Common myeloid progenitor, CD34-positive (primary cell): Measurements from ENCODE around the gene PLEKHG2.

ENCODE experiments used
- CTCF ChIA-PET: fragments of 350-600 bp; sonication (Branson Sonifier 250); formaldehyde crosslinking; loops from one replicate; lab custom pipeline; 2021; ENCODE audit warnings: antibody characterized with exemption; lab: Charles Lee
- POLR2A ChIA-PET: fragments of 350-600 bp; sonication (Branson Sonifier 250); formaldehyde crosslinking; loops from one replicate; lab custom pipeline; 2021; ENCODE audit warnings: antibody characterized with exemption; lab: Charles Lee
- DNase-seq, 3 donors: peaks; one replicate each; pipeline versions ENCODE4 v3.0.0 to v3.0.0-alpha.2; 2013
- H3K27ac ChIP-seq, 2 experiments: 1 replicate in 1 of 2; 2 replicates in 1 of 2; pipeline ENCODE4 v1.7.0; 2013; ENCODE audit warnings: inconsistent platforms in 2 of 2, low read length in 2 of 2, mild to moderate bottlenecking in 2 of 2, low read depth in 1 of 2, moderate library complexity in 1 of 2; ENCODE audit not compliant: severe bottlenecking in 2 of 2, insufficient read depth in 1 of 2, poor library complexity in 1 of 2
- H3K27me3 ChIP-seq, 5 experiments: replicated peaks in 2 of 5; 1 replicate in 3 of 5; 2 replicates in 2 of 5; pipeline versions ENCODE4 v1.6.1 to v1.7.0; 2013; ENCODE audit warnings: low read length in 4 of 5, mild to moderate bottlenecking in 2 of 5, moderate library complexity in 2 of 5, inconsistent platforms in 1 of 5; ENCODE audit not compliant: insufficient read depth in 5 of 5, control insufficient read depth in 4 of 5
- H3K36me3 ChIP-seq, 4 experiments: 1 replicate in 2 of 4; 2 replicates in 2 of 4; pipeline versions ENCODE4 v1.6.1 to v1.7.0; 2013; ENCODE audit warnings: low read length in 3 of 4, control low read depth in 1 of 4, mild to moderate bottlenecking in 1 of 4; ENCODE audit not compliant: control insufficient read depth in 4 of 4, insufficient read depth in 4 of 4
- H3K4me1 ChIP-seq, 4 experiments: 1 replicate in 3 of 4; 2 replicates in 1 of 4; pipeline versions ENCODE4 v1.6.1 to v1.7.1; 2013; ENCODE audit warnings: low read length in 3 of 4, mild to moderate bottlenecking in 3 of 4, control low read depth in 1 of 4, inconsistent platforms in 1 of 4, moderate library complexity in 1 of 4; ENCODE audit not compliant: control insufficient read depth in 4 of 4, insufficient read depth in 4 of 4; ENCODE audit errors: control extremely low read depth in 1 of 4
- H3K4me3 ChIP-seq, 7 experiments: 1 replicate in 4 of 7; 2 replicates in 3 of 7; pipeline versions ENCODE4 v1.5.1 to v1.7.0; 2013; ENCODE audit warnings: mild to moderate bottlenecking in 7 of 7, low read length in 6 of 7, moderate library complexity in 6 of 7, inconsistent platforms in 2 of 7, low read depth in 2 of 7, control low read depth in 1 of 7; ENCODE audit not compliant: insufficient read depth in 4 of 7, control insufficient read depth in 1 of 7; ENCODE audit errors: extremely low read depth in 1 of 7
- H3K9me3 ChIP-seq, 5 experiments: 1 replicate in 4 of 5; 2 replicates in 1 of 5; pipeline versions ENCODE4 v1.6.1 to v1.7.1; 2013; ENCODE audit warnings: low read length in 4 of 5, mild to moderate bottlenecking in 2 of 5, inconsistent platforms in 1 of 5, low read depth in 1 of 5, moderate library complexity in 1 of 5; ENCODE audit not compliant: control insufficient read depth in 4 of 5, insufficient read depth in 2 of 5; ENCODE audit errors: control extremely low read depth in 1 of 5
- WGBS: methylation state at CpG from one replicate; pipeline ENCODE4 v1.1.5; 2013; ENCODE audit not compliant: insufficient coverage; 5-methylcytosine and 5-hydroxymethylcytosine counted together

The PLEKHG2 gene

GRCh38 chr19:39420769-39421168 lies 8.3 kb downstream of the PLEKHG2 start:
- H3K4me1 ChIP-seq: no peaks in the 10 kb centered on the region
- no peak for DNase-seq
- no peak overlapping the region for H3K4me3 ChIP-seq
- H3K27ac ChIP-seq: no peak overlapping the region
- CTCF ChIA-PET: interaction anchor here (1.4 to 4.5 kb wide), 2 partner anchors 7 to 9 kb away, joined by 4 to 21 read pairs; partner anchors contain the start of gene PLEKHG2
- no peaks in the 10 kb centered on the region for H3K27me3 ChIP-seq
- WGBS: 97% methylated on average over 9 of the region's 15 CpGs
- POLR2A ChIA-PET: no interaction called here
- H3K36me3 ChIP-seq: peaks cover 9 to 56% (median 23%) of the 10 kb centered on the region in 4 experiments
- H3K9me3 ChIP-seq: no peaks in the 10 kb centered on the region

- Histone ChIP-seq H3K4me3 (no peak overlapping the region), H3K4me1 (no peaks in the 10 kb centered on the region), H3K27ac (no peak overlapping the region), H3K36me3 (peaks cover 9 to 53% (median 23%) of the 10 kb centered on the region in 4 experiments), H3K9me3 (no peaks in the 10 kb centered on the region), H3K27me3 (no peaks in the 10 kb centered on the region)
- POLR2A ChIA-PET: no interaction called here
- CTCF ChIA-PET: no interaction called here
- WGBS: 96% methylated on average over 5 of the region's 5 CpGs
- no peak for DNase-seq
These were observed 9.6 kb downstream of the PLEKHG2 start for GRCh38 chr19:39422020-39422419.

- H3K4me3 ChIP-seq: no peak overlapping the region
- H3K4me1 ChIP-seq: no peaks in the 10 kb centered on the region
- WGBS: 94% methylated on average over 34 of the region's 35 CpGs
- no peak overlapping the region for H3K27ac ChIP-seq
- no peak for DNase-seq
- H3K27me3 ChIP-seq: no peaks in the 10 kb centered on the region
- POLR2A ChIA-PET: interaction anchor here (0.6 to 1.1 kb wide), 3 partner anchors 8 to 32 kb away, joined by 3 to 5 read pairs (median 3); partner anchors contain the start of genes MED29, PAF1 and RPS16
- no peaks in the 10 kb centered on the region for H3K9me3 ChIP-seq
- H3K36me3 ChIP-seq: peaks cover 9 to 44% (median 22%) of the 10 kb centered on the region in 4 experiments
- CTCF ChIA-PET: interaction anchor here (0.9 kb wide), 1 partner anchor 13 kb away, joined by 3 read pairs; the partner anchor contains the start of gene RPS16
These were observed 11.0 kb downstream of the PLEKHG2 start for GRCh38 chr19:39423258-39424086.

GRCh38 chr19:39424934-39425333 lies 12.5 kb downstream of the PLEKHG2 start:
- Histone ChIP-seq H3K4me1 (no peaks in the 10 kb centered on the region), H3K4me3 (no peak overlapping the region), H3K36me3 (peaks cover 5 to 36% (median 19%) of the 10 kb centered on the region in 4 experiments), H3K27me3 (no peaks in the 10 kb centered on the region), H3K27ac (no peak overlapping the region), H3K9me3 (no peaks in the 10 kb centered on the region)
- WGBS: 90% methylated on average over 9 of the region's 16 CpGs
- DNase-seq: no peak
- POLR2A ChIA-PET: no interaction called here
- CTCF ChIA-PET: no interaction called here

- no peaks in the 10 kb centered on the region for H3K9me3 ChIP-seq
- no peaks in the 10 kb centered on the region for H3K27me3 ChIP-seq
- ChIA-PET POLR2A (interaction anchor here (2.2 kb wide), 1 partner anchor 10 kb away, joined by 8 read pairs; the partner anchor contains the start of gene RPS16), CTCF (interaction anchor here (1.7 kb wide), 1 partner anchor 10 kb away, joined by 7 read pairs; the partner anchor contains the start of gene RPS16)
- no peaks in the 10 kb centered on the region for H3K4me1 ChIP-seq
- H3K36me3 ChIP-seq: peaks cover 5 to 31% (median 18%) of the 10 kb centered on the region in 4 experiments
- 98% methylated on average over 7 of the region's 7 CpGs for WGBS
- no peak for DNase-seq
- H3K27ac ChIP-seq: no peak overlapping the region
- no peak overlapping the region for H3K4me3 ChIP-seq
These were observed 13.3 kb downstream of the PLEKHG2 start for GRCh38 chr19:39425744-39426143.

GRCh38 chr19:39426170-39426569 lies 13.7 kb downstream of the PLEKHG2 start:
- WGBS: 93% methylated on average over 5 of the region's 5 CpGs
- Histone ChIP-seq H3K27ac (no peak overlapping the region), H3K4me1 (peaks cover 0 to 4% (median 0%) of the 10 kb centered on the region in 4 experiments), H3K27me3 (no peaks in the 10 kb centered on the region), H3K4me3 (no peak overlapping the region), H3K9me3 (no peaks in the 10 kb centered on the region), H3K36me3 (peaks cover 5 to 29% (median 19%) of the 10 kb centered on the region in 4 experiments)
- CTCF ChIA-PET: interaction anchor here (1.7 kb wide), 1 partner anchor 9 kb away, joined by 7 read pairs; the partner anchor contains the start of gene RPS16
- DNase-seq: no peak
- POLR2A ChIA-PET: interaction anchor here (0.7 to 2.2 kb wide), 3 partner anchors 9 to 19 kb away, joined by 3 to 8 read pairs (median 4); partner anchors contain the start of genes RPS16 and SUPT5H
